MM.1S (cell line): Measurements from ENCODE around the gene NPC2.

Experiments used
- DNase-seq: peaks from one replicate; pipeline ENCODE4 v3.0.0-alpha.2; 2015
- H2AFZ ChIP-seq: fragments of 300-600 bp; sonication (generic); 2 replicates; pipeline ENCODE4 v1.6.0; 2016; ENCODE audit warnings: antibody characterized with exemption, low read length
- H3F3A ChIP-seq: fragments of 300-600 bp; sonication (generic); 2 replicates; pipeline ENCODE4 v1.6.1; 2016; ENCODE audit warnings: mild to moderate bottlenecking, antibody characterized with exemption, low read length, moderate library complexity, mixed read lengths; ENCODE audit not compliant: insufficient read depth
- H3K27ac ChIP-seq: fragments of 300-600 bp; sonication (generic); 2 replicates; pipeline ENCODE4 v1.5.1; 2016; ENCODE audit warnings: mild to moderate bottlenecking, low read length
- H3K27me3 ChIP-seq: fragments of 300-600 bp; sonication (generic); replicated peaks from 2 replicates; pipeline ENCODE4 v1.6.0; 2016; ENCODE audit warnings: low read length; ENCODE audit not compliant: insufficient read depth
- H3K36me3 ChIP-seq: fragments of 300-600 bp; sonication (generic); replicated peaks from 2 replicates; pipeline ENCODE4 v1.6.1; 2016; ENCODE audit warnings: mild to moderate bottlenecking, low read length, mixed read lengths; ENCODE audit not compliant: insufficient read depth
- H3K4me1 ChIP-seq: fragments of 300-600 bp; sonication (generic); 2 replicates; pipeline ENCODE4 v1.6.1; 2016; ENCODE audit warnings: low read length, mixed read lengths
- H3K4me2 ChIP-seq: fragments of 300-600 bp; sonication (generic); 2 replicates; pipeline ENCODE4 v1.6.0; 2016; ENCODE audit warnings: low read depth, low read length
- H3K4me3 ChIP-seq: fragments of 300-600 bp; sonication (generic); 2 replicates; pipeline ENCODE4 v1.5.1; 2016; ENCODE audit warnings: low read length, mixed read lengths
- H3K79me2 ChIP-seq: fragments of 300-600 bp; sonication (generic); 2 replicates; pipeline ENCODE4 v1.6.1; 2016; ENCODE audit warnings: mixed run types, low read length, mixed read lengths
- H3K9ac ChIP-seq: fragments of 300-600 bp; sonication (generic); 2 replicates; pipeline ENCODE4 v1.6.1; 2016; ENCODE audit warnings: low read length, mixed read lengths
- H3K9me2 ChIP-seq: fragments of 300-600 bp; sonication (generic); replicated peaks from 2 replicates; pipeline ENCODE4 v1.6.1; 2016; ENCODE audit warnings: mild to moderate bottlenecking, low read length, mixed read lengths; ENCODE audit not compliant: insufficient read depth
- H3K9me3 ChIP-seq: fragments of 300-600 bp; sonication (generic); replicated peaks from 2 replicates; pipeline ENCODE4 v1.6.1; 2016; ENCODE audit warnings: mild to moderate bottlenecking, low read length, mixed read lengths; ENCODE audit not compliant: insufficient read depth
- H4K20me1 ChIP-seq: fragments of 300-600 bp; sonication (generic); 2 replicates; pipeline ENCODE4 v1.6.1; 2016; ENCODE audit warnings: mild to moderate bottlenecking, low read length, moderate library complexity, mixed read lengths; ENCODE audit not compliant: insufficient read depth
- EZH2 ChIP-seq: fragments of 300-600 bp; sonication (generic); optimal IDR thresholded peaks from 2 replicates; pipeline ENCODE3; 2017; ENCODE audit warnings: low read depth, mild to moderate bottlenecking, antibody characterized with exemption, low read length, mixed read lengths
- EZH2phosphoT487 ChIP-seq: fragments of 300-600 bp; sonication (generic); IDR thresholded peaks from 2 replicates; pipeline ENCODE4 v1.6.1; 2018; ENCODE audit warnings: antibody characterized with exemption, low read length
- TF ChIP-seq, protein P1 (sequence below): fragments of 300-600 bp; sonication (generic); IDR thresholded peaks from 2 replicates; pipeline ENCODE4 v1.5.1; 2016; ENCODE audit warnings: antibody characterized with exemption, low read length, mixed read lengths

The NPC2 gene

DNA sequence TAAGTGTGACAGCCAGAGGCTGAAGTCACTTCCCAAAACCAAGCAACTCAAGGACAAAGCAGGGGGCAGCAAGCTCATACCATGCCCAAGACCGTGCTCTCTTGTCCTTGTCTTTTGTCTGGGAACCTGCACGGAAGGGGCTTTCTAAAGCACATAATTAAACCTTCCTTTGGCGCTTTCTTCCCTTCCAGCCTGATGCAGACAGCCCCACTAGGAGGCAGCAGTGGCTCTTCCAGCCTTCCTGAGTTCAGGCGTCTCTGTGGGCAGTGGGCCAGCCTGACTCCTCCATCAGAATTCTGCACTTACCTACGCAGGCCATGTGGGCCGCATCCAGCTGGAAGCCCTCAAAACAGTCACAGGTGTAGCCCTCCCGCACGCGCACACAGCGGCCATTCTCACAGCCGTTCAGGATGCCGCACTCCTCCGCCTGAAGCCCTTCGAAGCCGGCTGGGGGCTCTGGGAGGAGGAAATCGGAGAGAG lies 8.1 kb upstream of the NPC2 start:
- no peaks in the 10 kb centered on the region for H4K20me1 ChIP-seq
- no peak overlapping the region for H3K9ac ChIP-seq
- no peaks in the 10 kb centered on the region for H3K27me3 ChIP-seq
- TF ChIP-seq EZH2phosphoT487: no peak
- TF ChIP-seq, protein P1, sequence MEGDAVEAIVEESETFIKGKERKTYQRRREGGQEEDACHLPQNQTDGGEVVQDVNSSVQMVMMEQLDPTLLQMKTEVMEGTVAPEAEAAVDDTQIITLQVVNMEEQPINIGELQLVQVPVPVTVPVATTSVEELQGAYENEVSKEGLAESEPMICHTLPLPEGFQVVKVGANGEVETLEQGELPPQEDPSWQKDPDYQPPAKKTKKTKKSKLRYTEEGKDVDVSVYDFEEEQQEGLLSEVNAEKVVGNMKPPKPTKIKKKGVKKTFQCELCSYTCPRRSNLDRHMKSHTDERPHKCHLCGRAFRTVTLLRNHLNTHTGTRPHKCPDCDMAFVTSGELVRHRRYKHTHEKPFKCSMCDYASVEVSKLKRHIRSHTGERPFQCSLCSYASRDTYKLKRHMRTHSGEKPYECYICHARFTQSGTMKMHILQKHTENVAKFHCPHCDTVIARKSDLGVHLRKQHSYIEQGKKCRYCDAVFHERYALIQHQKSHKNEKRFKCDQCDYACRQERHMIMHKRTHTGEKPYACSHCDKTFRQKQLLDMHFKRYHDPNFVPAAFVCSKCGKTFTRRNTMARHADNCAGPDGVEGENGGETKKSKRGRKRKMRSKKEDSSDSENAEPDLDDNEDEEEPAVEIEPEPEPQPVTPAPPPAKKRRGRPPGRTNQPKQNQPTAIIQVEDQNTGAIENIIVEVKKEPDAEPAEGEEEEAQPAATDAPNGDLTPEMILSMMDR: 0 out of 2 replicates have a peak, but pooled peaks have one; percentile 3
- no peak for TF ChIP-seq EZH2
- no peak overlapping the region for H3K4me2 ChIP-seq
- no peak overlapping the region for H2AFZ ChIP-seq
- no peaks in the 10 kb centered on the region for H3K4me1 ChIP-seq
- no peaks in the 10 kb centered on the region for H3K79me2 ChIP-seq
- no peaks in the 10 kb centered on the region for H3K9me3 ChIP-seq
- no peak overlapping the region for H3K27ac ChIP-seq
- no peaks in the 10 kb centered on the region for H3F3A ChIP-seq
- DNase-seq: no peak
- H3K4me3 ChIP-seq: no peak overlapping the region
- no peaks in the 10 kb centered on the region for H3K36me3 ChIP-seq
- no peaks in the 10 kb centered on the region for H3K9me2 ChIP-seq

DNA sequence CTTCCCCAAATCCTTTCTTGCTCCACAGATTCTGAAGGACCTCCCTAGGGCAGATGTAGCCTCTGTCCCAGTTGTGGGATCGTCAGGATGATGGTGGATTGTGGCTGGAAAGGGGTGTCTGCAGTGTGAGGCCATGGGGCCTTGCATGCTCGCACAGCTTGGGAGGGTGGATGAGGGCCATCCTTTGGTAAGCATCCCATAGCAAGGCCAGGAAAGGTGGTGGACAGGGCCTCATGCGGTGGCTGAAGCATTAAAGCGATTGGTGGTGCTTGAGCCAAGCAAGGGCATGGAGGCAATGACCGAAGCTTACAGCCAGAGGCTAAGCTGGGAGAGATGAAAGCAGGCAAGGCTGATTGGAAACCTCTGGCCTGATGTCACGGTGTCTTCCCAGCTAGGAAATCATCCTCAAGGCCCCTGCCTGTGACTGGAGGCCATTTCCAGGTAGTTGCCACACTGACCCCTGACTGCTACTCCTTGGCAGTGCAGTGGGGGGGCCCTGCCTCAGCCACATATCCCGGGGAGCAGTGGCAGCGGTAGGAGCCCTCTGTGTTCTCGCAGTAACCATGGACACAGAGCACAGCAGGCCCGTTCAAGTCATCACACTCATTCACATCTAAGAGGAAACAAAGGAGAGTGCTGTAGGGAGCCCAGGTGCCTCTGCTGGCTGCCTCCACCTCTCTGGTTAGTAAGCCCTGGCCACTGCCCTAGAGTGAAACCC lies 7.5 kb upstream of the NPC2 start:
- no peaks in the 10 kb centered on the region for H3K4me1 ChIP-seq
- H3K79me2 ChIP-seq: no peaks in the 10 kb centered on the region
- H4K20me1 ChIP-seq: no peaks in the 10 kb centered on the region
- DNase-seq: no peak
- H3K9me3 ChIP-seq: no peaks in the 10 kb centered on the region
- no peak overlapping the region for H3K9ac ChIP-seq
- TF ChIP-seq EZH2 (no peak), EZH2phosphoT487 (no peak)
- TF ChIP-seq, protein P1: no peak
- H3F3A ChIP-seq: no peaks in the 10 kb centered on the region
- no peaks in the 10 kb centered on the region for H3K36me3 ChIP-seq
- no peak overlapping the region for H3K27ac ChIP-seq
- H3K27me3 ChIP-seq: no peaks in the 10 kb centered on the region
- H3K4me2 ChIP-seq: no peak overlapping the region
- H2AFZ ChIP-seq: no peak overlapping the region
- no peak overlapping the region for H3K4me3 ChIP-seq
- H3K9me2 ChIP-seq: no peaks in the 10 kb centered on the region

DNA sequence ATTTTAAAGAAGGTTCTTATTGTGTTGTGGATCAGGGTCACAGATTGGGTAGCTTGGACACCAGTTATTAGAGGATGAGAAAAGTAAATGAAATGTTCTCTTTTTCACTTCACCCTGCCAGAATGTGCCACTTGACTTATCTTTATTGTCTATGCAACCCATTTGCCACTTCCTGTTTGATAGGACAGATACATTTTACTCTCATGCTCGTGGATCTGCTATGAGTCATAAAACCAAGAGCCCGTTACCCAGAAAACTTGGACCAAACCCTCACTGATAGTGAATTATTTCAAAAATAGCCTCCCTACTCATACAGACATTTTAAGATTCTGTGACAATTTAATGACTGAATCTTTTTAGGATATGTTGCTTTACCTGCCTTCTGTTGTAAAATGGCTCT lies 2.3 kb upstream of the NPC2 start:
- DNase-seq: no peak
- Histone ChIP-seq H3K9ac (no peak overlapping the region), H3K27ac (no peak overlapping the region)

More for the DNA sequence above, 2.3 kb upstream of the NPC2 start:
- no peak overlapping the region for H3K4me2 ChIP-seq
- no peaks in the 10 kb centered on the region for H4K20me1 ChIP-seq
- no peaks in the 10 kb centered on the region for H3K36me3 ChIP-seq
- peaks cover 5% of the 10 kb centered on the region; the same call in 1 of the 2 replicates for H3F3A ChIP-seq
- TF ChIP-seq EZH2phosphoT487 (no peak), EZH2 (no peak)
- TF ChIP-seq, protein P1: no peak
- H3K4me3 ChIP-seq: no peak overlapping the region
- no peaks in the 10 kb centered on the region for H3K9me2 ChIP-seq
- H3K9me3 ChIP-seq: no peaks in the 10 kb centered on the region
- H2AFZ ChIP-seq: no peak overlapping the region
- H3K27me3 ChIP-seq: no peaks in the 10 kb centered on the region
- no peaks in the 10 kb centered on the region for H3K4me1 ChIP-seq
- H3K79me2 ChIP-seq: peaks cover 4% of the 10 kb centered on the region; the same call in 1 of the 2 replicates
